Endothelial cell of umbilical vein (primary cell): Measurements from ENCODE around the gene MIX23. TPM values are rescaled to one million over a fixed set of nuclear protein-coding genes. Genes with fewer than 3 reads are reported as not detected.

Experiments used
- BruUV-seq: library from RNA; stranded (reverse); fragments of 400-500 nt; replicated peaks from 2 replicates; lab custom pipeline; 2021; lab: Mats Ljungman, UMichigan
- CTCF ChIA-PET: fragments of 300-600, 350-600 bp; sonication (Branson Sonifier 250); formaldehyde crosslinking; loops from one replicate; lab custom pipeline; 2021; ENCODE audit warnings: antibody characterized with exemption, inconsistent platforms; lab: Charles Lee
- POLR2A ChIA-PET: fragments of 300-600, 350-600 bp; sonication (Branson Sonifier 250); formaldehyde crosslinking; loops from one replicate; lab custom pipeline; 2021; ENCODE audit warnings: antibody characterized with exemption, inconsistent platforms; lab: Charles Lee
- DNase-seq: peaks from one replicate; pipeline ENCODE4 v3.0.0-alpha.2; 2011; ENCODE audit warnings: low read depth, low spot score
- FAIRE-seq: peaks from 2 replicates; lab custom pipeline; 2011; peaks lifted over from hg19 to GRCh38; lab: Jason Lieb, UNC
- H2AFZ ChIP-seq: 2 replicates; pipeline ENCODE4 v1.6.0; 2012; ENCODE audit warnings: low read depth, low read length, control low read depth, inconsistent platforms
- H3K27ac ChIP-seq: 2 replicates; pipeline ENCODE4 v1.5.1; 2011; ENCODE audit warnings: low read depth, mild to moderate bottlenecking, control low read depth, low read length, moderate library complexity; ENCODE audit not compliant: insufficient read depth
- H3K27me3 ChIP-seq, 2 experiments: 2 replicates each; pipeline versions ENCODE4 v1.6.0 to v1.6.1; 2011; ENCODE audit warnings: low read length in 2 of 2, mixed read lengths in 1 of 2; ENCODE audit not compliant: control insufficient read depth in 2 of 2, insufficient read depth in 2 of 2
- H3K36me3 ChIP-seq, 2 experiments: 2 replicates in 1 of 2; 3 replicates in 1 of 2; pipeline ENCODE4 v1.5.1; 2011; ENCODE audit warnings: low read length in 2 of 2, mild to moderate bottlenecking in 1 of 2, moderate library complexity in 1 of 2; ENCODE audit not compliant: control insufficient read depth in 2 of 2, insufficient read depth in 2 of 2; ENCODE audit errors: extremely low read depth in 1 of 2
- H3K4me1 ChIP-seq: 3 replicates; pipeline ENCODE4 v1.5.1; 2011; ENCODE audit warnings: mild to moderate bottlenecking, low read length; ENCODE audit not compliant: control insufficient read depth, insufficient read depth; ENCODE audit errors: extremely low read depth
- H3K4me2 ChIP-seq: 2 replicates; pipeline ENCODE4 v1.6.1; 2011; ENCODE audit warnings: low read length, control low read depth, mixed read lengths; ENCODE audit not compliant: insufficient read depth
- H3K4me3 ChIP-seq, 3 experiments: fragments of 200-600 bp in 1 of 3; sonication (generic), shearing (Covaris generic) in 1 of 3; replicated peaks in 1 of 3; 2 replicates each; pipeline ENCODE4 v1.5.1; 2011 to 2016; ENCODE audit warnings: control low read depth in 3 of 3, low read length in 3 of 3, mild to moderate bottlenecking in 2 of 3, inconsistent platforms in 1 of 3, low read depth in 1 of 3, moderate library complexity in 1 of 3; ENCODE audit not compliant: insufficient read depth in 1 of 3
- H3K79me2 ChIP-seq: 2 replicates; pipeline ENCODE4 v1.6.0; 2012; ENCODE audit warnings: low read length, inconsistent platforms; ENCODE audit not compliant: control insufficient read depth, insufficient read depth
- H3K9ac ChIP-seq: replicated peaks from 2 replicates; pipeline ENCODE3; 2011; ENCODE audit warnings: low read length, control low read depth; ENCODE audit not compliant: insufficient read depth; ENCODE audit errors: extremely low read depth
- H3K9me1 ChIP-seq: replicated peaks from 3 replicates; pipeline ENCODE4 v1.6.0; 2011; ENCODE audit warnings: mild to moderate bottlenecking, low read length; ENCODE audit not compliant: control insufficient read depth, insufficient read depth; ENCODE audit errors: extremely low read depth
- H3K9me3 ChIP-seq: replicated peaks from 2 replicates; pipeline ENCODE4 v1.5.1; 2012; ENCODE audit warnings: low read length, inconsistent platforms; ENCODE audit not compliant: control insufficient read depth, insufficient read depth
- H4K20me1 ChIP-seq: replicated peaks from 2 replicates; pipeline ENCODE3; 2011; ENCODE audit warnings: mild to moderate bottlenecking, low read length; ENCODE audit not compliant: control insufficient read depth, insufficient read depth; ENCODE audit errors: extremely low read depth
- EZH2 ChIP-seq: IDR thresholded peaks from 2 replicates; pipeline ENCODE4 v1.6.1; 2012; ENCODE audit warnings: borderline replicate concordance, low read depth, mild to moderate bottlenecking, moderate library complexity, low read length, inconsistent platforms; ENCODE audit not compliant: severe bottlenecking
- FOS ChIP-seq: IDR thresholded peaks from 2 replicates; pipeline ENCODE4 v1.6.1; 2011; ENCODE audit warnings: mild to moderate bottlenecking, low read length, moderate library complexity, borderline replicate concordance; ENCODE audit not compliant: insufficient read depth
- GATA2 ChIP-seq: IDR thresholded peaks from 2 replicates; pipeline ENCODE4 v1.7.0; 2011; ENCODE audit warnings: low read depth, mild to moderate bottlenecking, moderate library complexity, mixed read lengths, low read length; ENCODE audit not compliant: insufficient read length, insufficient read depth
- JUN ChIP-seq: IDR thresholded peaks from 2 replicates; pipeline ENCODE4 v1.6.1; 2011; ENCODE audit warnings: borderline replicate concordance, low read depth; ENCODE audit not compliant: insufficient read length, insufficient read depth
- MYC ChIP-seq: IDR thresholded peaks from one replicate; pipeline ENCODE4 v1.6.1; 2011; ENCODE audit warnings: mild to moderate bottlenecking, low read depth, low read length
- POLR2A ChIP-seq: IDR thresholded peaks from 2 replicates; pipeline ENCODE4 v1.6.1; 2012; ENCODE audit warnings: low read depth, mild to moderate bottlenecking, control low read depth, low read length
- POLR2AphosphoS5 ChIP-seq: IDR thresholded peaks from 2 replicates; pipeline ENCODE4 v1.6.1; 2012; ENCODE audit warnings: low read depth, mild to moderate bottlenecking, control low read depth, low read length, moderate library complexity; ENCODE audit not compliant: insufficient read depth
- dilution Hi-C: fragments of 300-500 bp; cut with MboI; formaldehyde crosslinking; loops from one replicate; pipeline ENCODE4 v1.15.0; 2019; ENCODE audit warnings: low sequenced_read_pairs; ENCODE audit not compliant: extremely low pct_ligation_motif_present
- intact Hi-C: fragments of 100-400 bp; cut with micrococcal nuclease; formaldehyde crosslinking; loops from one replicate; pipeline ENCODE4 v1.10.0; 2022
- polyA plus RNA-seq, 4 experiments: library from polyadenylated mRNA; depleted of rRNA in 3 of 4; stranded (reverse) in 3 of 4; unstranded in 1 of 4; fragments of >200 nt; gene quantifications; 2 replicates each; pipeline versions ENCODE4 v1.2.1 to v1.2.3, GENCODE V29; 2011 to 2012; ENCODE audit warnings: missing spikeins in 1 of 4
- total RNA-seq: library from RNA; stranded (reverse); gene quantifications from 2 replicates; pipeline ENCODE4 v1.2.3, GENCODE V29; 2021
- TF ChIP-seq, protein P1 (sequence below), 2 donors: IDR thresholded peaks; 1 replicate in 1 of 2; 2 replicates in 1 of 2; pipeline ENCODE4 v1.5.1; 2011; ENCODE audit warnings: low read length in 2 of 2, mild to moderate bottlenecking in 2 of 2, moderate library complexity in 2 of 2, control low read depth in 1 of 2, inconsistent platforms in 1 of 2, low read depth in 1 of 2; ENCODE audit not compliant: insufficient read depth in 1 of 2; ENCODE audit errors: extremely low read depth in 1 of 2
- TF ChIP-seq, protein P2 (sequence below): IDR thresholded peaks from 2 replicates; pipeline ENCODE4 v1.6.1; 2011; ENCODE audit not compliant: insufficient read depth, insufficient read length

The MIX23 gene
- total and polyA plus RNA-seq, 2 donors (not counting 3 experiments of a cell fraction or from before 2014, with no cell fraction given) = 4.5 to 53.5 TPM

DNA sequence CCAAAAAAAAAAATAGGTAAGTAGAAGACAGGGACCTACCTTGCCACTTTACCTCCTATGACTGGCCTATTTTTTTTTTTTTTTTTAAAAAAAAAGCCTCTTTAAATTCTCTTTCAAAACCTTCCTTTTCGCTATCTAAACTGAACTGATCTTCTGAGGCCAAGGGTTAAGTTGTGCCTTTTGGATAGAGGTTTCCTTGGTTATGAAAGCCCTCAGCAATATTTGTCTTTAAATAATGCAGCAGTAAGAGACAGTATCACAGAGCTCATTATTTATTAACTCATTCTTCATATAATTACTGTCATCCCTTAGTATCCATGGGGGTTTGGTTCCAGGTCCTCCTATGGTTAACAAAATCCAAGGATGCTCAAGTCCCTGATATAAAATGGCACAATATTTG is 9.0 kb downstream of the MIX23 start:
- no peaks in the 10 kb centered on the region for H3K9me1 ChIP-seq
- DNase-seq (no peak), FAIRE-seq (no peak)
- POLR2A ChIA-PET = interaction anchor here (1.0 kb wide), 1 partner anchor 9 kb away, joined by 3 read pairs; the partner anchor contains the start of gene MIX23
- BruUV-seq = no TSS peak
- H3K36me3 ChIP-seq = no peaks in the 10 kb centered on the region
- H3K79me2 ChIP-seq = peaks cover 18% of the 10 kb centered on the region
- no peak for TF ChIP-seq POLR2A
- TF ChIP-seq MYC = no peak
- no peak for TF ChIP-seq FOS
- TF ChIP-seq POLR2AphosphoS5 = no peak
- TF ChIP-seq, protein P1, sequence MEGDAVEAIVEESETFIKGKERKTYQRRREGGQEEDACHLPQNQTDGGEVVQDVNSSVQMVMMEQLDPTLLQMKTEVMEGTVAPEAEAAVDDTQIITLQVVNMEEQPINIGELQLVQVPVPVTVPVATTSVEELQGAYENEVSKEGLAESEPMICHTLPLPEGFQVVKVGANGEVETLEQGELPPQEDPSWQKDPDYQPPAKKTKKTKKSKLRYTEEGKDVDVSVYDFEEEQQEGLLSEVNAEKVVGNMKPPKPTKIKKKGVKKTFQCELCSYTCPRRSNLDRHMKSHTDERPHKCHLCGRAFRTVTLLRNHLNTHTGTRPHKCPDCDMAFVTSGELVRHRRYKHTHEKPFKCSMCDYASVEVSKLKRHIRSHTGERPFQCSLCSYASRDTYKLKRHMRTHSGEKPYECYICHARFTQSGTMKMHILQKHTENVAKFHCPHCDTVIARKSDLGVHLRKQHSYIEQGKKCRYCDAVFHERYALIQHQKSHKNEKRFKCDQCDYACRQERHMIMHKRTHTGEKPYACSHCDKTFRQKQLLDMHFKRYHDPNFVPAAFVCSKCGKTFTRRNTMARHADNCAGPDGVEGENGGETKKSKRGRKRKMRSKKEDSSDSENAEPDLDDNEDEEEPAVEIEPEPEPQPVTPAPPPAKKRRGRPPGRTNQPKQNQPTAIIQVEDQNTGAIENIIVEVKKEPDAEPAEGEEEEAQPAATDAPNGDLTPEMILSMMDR (IDR thresholded peaks at IDR 0.05; ENCODE audit: extremely low read depth in 1 of 2, insufficient read depth in 1 of 2, low read depth in 1 of 2, low read length in 2 of 2) = no peak
- no peak for TF ChIP-seq GATA2
- TF ChIP-seq, protein P2, sequence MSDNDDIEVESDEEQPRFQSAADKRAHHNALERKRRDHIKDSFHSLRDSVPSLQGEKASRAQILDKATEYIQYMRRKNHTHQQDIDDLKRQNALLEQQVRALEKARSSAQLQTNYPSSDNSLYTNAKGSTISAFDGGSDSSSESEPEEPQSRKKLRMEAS = no peak
- no peak for TF ChIP-seq JUN
- TF ChIP-seq EZH2 = no peak
- H3K27ac ChIP-seq = no peak overlapping the region
- dilution Hi-C loops = no loop called here
- H2AFZ ChIP-seq = no peak overlapping the region
- no peak overlapping the region for H3K4me3 ChIP-seq
- intact Hi-C loops = no loop called here
- H3K4me2 ChIP-seq = no peak overlapping the region
- no peaks in the 10 kb centered on the region for H3K9me3 ChIP-seq
- CTCF ChIA-PET = no interaction called here
- no peaks in the 10 kb centered on the region for H3K4me1 ChIP-seq
- H3K27me3 ChIP-seq = no peaks in the 10 kb centered on the region
- H3K9ac ChIP-seq = no peak overlapping the region
- H4K20me1 ChIP-seq = no peaks in the 10 kb centered on the region
